Measurements from ENCODE around the gene ITCH.

DNA sequence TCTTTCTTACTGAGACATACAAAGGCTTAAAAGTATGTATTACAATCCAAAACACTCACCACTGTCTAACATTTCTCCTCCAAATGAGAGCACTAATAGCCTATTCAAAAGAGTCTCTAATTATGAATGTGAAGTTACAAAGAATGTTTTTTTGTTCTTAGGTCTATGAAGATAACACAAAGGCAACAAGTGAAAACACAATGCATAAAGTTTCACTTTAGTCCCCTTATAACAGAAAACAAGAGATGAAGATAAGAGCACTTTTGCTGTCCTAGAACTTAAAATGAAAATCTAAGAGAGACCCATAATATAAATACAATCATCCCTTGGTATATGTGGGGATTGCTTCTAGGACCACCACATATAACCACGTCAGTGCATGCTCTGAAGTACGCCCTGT, 25.6 kb downstream of the ITCH start:
- TF ChIP-seq, protein P1, sequence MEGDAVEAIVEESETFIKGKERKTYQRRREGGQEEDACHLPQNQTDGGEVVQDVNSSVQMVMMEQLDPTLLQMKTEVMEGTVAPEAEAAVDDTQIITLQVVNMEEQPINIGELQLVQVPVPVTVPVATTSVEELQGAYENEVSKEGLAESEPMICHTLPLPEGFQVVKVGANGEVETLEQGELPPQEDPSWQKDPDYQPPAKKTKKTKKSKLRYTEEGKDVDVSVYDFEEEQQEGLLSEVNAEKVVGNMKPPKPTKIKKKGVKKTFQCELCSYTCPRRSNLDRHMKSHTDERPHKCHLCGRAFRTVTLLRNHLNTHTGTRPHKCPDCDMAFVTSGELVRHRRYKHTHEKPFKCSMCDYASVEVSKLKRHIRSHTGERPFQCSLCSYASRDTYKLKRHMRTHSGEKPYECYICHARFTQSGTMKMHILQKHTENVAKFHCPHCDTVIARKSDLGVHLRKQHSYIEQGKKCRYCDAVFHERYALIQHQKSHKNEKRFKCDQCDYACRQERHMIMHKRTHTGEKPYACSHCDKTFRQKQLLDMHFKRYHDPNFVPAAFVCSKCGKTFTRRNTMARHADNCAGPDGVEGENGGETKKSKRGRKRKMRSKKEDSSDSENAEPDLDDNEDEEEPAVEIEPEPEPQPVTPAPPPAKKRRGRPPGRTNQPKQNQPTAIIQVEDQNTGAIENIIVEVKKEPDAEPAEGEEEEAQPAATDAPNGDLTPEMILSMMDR (IDR thresholded peaks at IDR 0.05) = no peak
- no peak for TF ChIP-seq EP300 (IDR thresholded peaks at IDR 0.05)
- no peak for TF ChIP-seq POLR2A (IDR thresholded peaks at IDR 0.05)

All from ovary (tissue), 3 donors.